CD4-positive, alpha-beta T cell treated with Interleukin-6 for 4 hours (primary cell): ENCODE results near the gene WRNIP1.

ENCODE experiments used
- DNase-seq: peaks from one replicate; pipeline ENCODE4 v3.0.0-alpha.2; 2020; ENCODE audit warnings: mixed read lengths

WRNIP1 gene

DNA sequence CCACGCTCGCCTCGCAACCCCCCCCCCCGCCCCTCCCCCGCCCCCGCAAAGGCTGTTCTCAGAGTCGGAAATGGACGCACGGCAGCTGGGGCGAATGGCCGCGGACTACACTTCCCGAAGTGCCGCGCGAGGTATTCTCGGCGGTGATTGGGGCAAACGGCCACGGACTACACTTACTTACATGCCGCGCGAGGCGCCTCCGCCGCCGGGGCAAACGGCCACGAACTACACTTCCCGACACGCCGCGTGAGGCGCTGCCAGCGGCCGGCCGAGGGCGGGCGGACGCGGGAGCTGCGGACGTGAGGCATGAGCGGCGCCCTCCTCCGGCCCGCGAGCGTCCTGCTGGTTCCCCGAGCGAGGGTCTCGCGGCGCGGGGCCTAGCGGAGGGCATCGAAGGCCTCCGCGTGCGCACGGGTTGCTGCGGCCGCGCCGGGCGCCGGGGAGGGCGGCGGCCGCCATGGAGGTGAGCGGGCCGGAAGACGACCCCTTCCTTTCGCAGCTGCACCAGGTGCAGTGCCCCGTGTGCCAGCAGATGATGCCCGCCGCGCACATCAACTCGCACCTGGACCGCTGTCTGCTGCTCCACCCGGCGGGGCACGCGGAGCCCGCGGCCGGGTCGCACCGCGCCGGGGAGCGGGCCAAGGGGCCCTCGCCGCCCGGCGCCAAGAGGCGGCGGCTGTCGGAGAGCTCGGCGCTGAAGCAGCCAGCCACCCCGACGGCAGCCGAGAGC, at the start of gene WRNIP1:
WRNIP1 (plus strand) TSS at position 228 of the 730 bp plus-strand sequence; CDS start at position 458, 230 bp downstream.
- peak; percentile 97 for DNase-seq

- no peak for DNase-seq
These were observed 49.5 kb upstream of the WRNIP1 start for GRCh38 chr6:2715737-2716136.

DNA sequence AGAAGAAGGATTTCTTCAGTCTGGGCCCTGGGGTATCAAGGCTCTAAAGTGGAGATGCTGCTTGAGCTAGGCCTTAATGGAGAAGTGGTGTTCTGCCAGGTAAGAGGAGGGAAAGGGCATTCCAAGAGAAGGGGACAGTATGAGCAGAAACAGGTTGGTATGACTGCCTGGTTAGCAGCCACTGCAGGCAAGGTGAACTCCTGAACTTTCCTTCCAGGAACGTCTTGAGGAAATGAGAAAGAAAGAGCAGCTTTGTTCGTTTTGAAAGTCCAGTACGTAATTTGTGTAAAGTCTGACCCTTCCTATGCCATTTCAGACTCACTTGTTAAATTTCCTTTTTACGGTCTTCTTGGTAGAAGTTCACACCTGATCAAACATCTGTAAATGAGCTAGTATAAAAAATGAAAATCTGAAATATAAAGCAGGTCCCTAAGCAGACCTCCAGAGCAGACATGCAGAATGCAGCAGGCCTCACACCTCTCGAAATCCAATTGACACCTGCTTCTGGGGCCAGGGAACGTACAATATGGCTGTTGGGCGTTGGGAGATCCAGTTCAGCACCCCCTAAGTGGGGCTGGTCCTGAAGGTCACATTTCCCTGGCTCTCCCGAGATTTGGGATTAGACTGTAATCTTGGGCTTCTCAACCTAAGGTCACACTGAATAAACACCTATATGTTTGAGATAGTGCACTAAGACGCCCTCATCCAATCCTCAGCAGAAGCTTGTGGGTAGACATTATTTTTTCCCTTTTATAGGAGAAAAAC, 48.1 kb upstream of the WRNIP1 start:
- DNase-seq: no peak

GRCh38 chr6:2718334-2719092, 46.7 kb upstream of the WRNIP1 start:
- DNase-seq: no peak

DNA sequence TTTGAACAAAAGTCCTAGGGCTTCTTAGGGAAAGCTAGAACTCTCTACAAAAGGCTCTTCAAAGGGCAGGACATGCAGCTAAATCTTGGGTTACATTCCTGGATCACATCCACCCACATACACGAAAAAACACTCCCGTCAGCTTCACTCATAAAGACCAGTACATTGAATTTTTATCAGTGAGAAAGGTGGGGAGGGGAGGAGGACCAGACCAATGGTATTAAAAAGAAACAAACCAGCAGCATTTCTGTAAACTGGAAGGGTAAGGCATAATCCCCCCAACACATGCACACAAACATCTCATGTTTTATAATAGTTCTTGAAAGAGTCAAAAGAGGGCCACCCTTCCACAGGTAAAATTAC, 46.1 kb upstream of the WRNIP1 start:
- no peak for DNase-seq

- no peak for DNase-seq
These were observed 44.0 kb upstream of the WRNIP1 start for GRCh38 chr6:2721219-2721618.

GRCh38 chr6:2725364-2725988, 39.7 kb upstream of the WRNIP1 start:
- no peak for DNase-seq

DNA sequence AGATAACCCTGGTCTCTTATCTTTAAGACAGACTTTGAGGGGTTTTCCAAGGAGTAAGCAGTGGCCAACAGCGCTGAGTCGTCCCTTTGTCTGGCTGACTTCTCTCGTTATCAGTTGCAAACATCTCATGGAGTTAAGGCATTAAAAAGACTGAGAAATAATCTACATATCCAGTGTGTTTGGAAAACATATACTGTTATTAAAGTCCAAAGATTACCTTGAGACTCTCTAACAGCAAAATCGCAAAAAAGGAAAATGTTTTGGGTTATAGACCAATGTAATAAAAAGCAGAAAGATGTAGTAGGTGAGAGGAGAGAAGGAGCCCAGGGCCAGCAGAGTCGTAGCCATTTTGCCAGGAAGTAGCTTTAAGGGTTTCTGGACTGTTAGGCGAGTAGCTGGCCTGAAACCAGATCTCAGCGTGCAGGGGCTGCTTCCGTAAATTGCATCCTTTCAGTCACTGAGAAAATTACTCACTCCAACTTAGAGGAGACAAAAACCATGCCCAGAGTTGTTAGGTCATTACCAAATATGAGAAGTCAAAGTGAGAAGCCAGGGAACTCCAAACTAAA, 39.1 kb upstream of the WRNIP1 start:
- no peak for DNase-seq

DNA sequence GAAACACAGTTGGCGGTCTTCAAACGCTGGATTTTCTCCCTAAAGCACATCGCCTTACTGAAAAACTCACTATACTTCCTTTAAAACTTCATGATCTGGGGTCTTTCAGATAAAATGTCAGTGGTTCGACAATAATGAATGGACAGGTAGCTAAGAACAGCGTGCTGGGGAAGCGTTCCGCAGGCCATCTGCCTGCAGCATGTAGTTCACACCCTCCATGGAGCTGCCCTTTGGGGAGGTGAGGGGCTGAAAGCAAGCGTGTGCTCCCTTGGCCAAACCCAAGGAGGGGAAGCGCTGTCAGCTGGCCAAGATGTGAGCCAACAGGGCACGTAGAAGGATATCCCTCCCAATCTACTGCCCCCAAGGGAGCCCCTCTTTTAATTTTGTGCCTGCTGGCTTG, 35.3 kb upstream of the WRNIP1 start:
- no peak for DNase-seq

DNA sequence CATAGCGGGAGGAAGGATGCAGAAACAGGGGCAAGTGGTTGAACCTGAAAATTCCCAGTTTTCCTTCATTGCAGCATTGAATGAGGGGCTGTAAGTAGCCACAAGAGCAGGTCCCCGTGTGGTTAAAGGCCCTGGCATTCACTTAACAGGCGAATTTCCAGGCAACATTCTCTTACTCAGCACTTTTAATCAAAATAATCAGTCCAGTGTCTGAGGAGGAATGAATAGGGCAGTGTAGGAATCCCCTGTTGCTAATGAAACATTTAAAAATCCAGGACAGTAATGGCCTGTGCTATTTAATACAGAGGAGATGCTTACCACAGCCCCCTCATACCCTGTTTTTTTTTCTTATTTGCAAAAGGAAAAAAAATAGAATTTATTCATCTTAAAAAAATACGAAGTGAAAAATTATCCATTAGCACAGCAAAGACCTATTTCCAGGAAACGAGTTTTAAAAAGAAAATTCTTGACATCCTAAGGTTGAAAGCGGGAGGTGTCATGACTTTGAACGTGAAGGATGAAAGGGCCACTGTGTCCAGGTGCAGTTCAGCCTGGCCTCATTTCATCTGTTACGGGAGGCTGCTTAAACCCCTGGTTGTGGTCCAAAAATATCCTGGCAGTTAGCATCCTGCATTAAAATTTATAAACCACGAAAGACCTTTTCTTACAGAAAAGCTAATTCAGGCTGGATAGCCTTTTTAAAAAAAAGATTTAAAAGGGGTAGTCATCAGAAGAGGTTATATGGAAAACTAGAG, 34.7 kb upstream of the WRNIP1 start:
- DNase-seq: no peak

DNA sequence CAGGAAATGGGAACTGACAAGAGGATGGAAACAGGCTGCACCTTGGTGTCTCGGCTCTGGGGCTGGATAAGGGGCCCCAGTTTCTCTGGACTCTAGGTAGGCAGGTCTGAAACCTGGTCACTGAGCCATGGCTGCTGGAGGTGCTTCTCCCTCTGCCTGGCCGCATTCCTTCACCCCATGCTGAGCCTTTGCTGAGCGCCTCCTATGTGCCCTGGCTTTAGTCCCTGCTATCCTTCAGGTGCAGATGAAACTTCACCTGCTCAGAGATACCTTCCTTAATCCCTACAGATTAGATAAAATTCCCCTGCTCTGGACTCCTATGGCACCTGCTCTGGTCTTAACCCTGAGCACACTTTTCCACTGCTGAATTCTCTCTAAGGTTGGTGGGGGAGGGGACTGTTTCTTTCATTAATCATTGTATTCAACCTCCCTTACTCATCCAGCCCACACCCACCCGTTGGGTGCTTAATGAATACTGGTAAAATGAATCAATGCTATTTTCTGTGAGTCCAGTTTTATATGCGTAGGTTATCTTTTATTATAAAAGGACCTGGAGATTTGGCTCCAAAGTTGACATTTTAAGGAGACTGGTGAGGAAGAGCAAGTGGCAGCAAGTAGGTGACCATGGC, 33.8 kb upstream of the WRNIP1 start:
- no peak for DNase-seq

- DNase-seq: no peak
These were observed 32.6 kb upstream of the WRNIP1 start for GRCh38 chr6:2732503-2733089.

DNA sequence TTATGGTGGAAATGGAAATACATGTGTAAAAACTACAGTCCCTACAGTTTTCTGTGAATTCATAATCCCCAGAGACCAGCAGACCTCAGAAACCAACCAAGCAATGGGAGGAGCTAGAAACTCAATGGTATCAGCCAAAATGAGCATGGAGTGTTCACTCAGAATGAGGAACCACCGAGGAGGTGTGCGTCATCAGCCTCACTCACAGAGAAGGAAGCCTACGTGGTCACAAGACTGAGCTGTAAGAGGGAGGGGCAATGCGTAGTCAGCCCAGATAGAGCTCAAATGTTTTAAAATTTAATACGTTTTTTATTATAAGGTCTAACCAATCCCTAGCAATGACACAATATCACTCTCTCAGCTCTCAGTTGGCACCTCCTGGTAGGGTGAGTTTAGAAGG, 31.9 kb upstream of the WRNIP1 start:
- peak; percentile 3 for DNase-seq

GRCh38 chr6:2733736-2734480, 31.3 kb upstream of the WRNIP1 start:
- no peak for DNase-seq

- DNase-seq: no peak
These were observed 30.6 kb upstream of the WRNIP1 start for GRCh38 chr6:2734488-2735166.

- DNase-seq: no peak
These were observed 27.3 kb upstream of the WRNIP1 start for GRCh38 chr6:2737885-2738284.

DNA sequence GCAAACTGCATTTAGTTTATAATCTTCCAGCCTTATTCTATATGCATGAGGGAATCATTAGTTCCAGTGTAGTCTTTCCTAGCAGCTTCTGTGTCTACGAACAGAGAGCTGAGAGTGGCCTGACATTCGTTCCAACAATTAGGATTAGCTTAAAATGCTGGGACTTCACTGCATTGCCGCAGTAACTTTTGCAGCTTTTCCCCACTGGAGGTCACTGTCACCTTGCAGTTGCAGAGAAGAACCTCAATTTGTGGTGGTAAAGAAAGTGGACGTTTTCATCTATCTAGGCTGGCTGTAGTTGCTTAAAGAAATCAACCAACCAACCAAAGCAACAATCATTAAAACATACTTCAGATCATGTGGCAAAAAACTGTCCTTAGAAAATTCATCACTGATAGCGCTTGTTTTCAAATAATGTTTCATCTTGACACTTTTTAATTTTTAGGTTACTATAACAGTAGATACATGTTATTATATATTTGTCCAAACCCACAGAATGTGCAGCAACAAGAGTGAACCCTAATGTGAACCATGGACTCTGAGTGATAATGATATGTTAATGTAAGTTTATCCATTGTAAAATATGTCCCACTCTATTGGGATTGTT, 26.7 kb upstream of the WRNIP1 start:
- peak; percentile 54 for DNase-seq

GRCh38 chr6:2739335-2739734, 25.9 kb upstream of the WRNIP1 start:
- no peak for DNase-seq

- DNase-seq: no peak
These were observed 24.6 kb upstream of the WRNIP1 start for GRCh38 chr6:2740581-2740980.
